DOHH2 (cell line): Measurements from ENCODE around the gene PLAAT3.

ENCODE experiments used
- H3F3A ChIP-seq: fragments of 200-600 bp; sonication (generic), shearing (Covaris generic); 2 replicates; pipeline ENCODE4 v1.6.0; 2016; ENCODE audit warnings: antibody characterized with exemption, mild to moderate bottlenecking; ENCODE audit not compliant: control insufficient read depth, insufficient read depth
- H3K27ac ChIP-seq: fragments of 200-600 bp; sonication (generic); 2 replicates; pipeline ENCODE4 v1.5.1; 2014; ENCODE audit warnings: low read depth, mild to moderate bottlenecking, low read length, moderate library complexity
- H3K27me3 ChIP-seq: fragments of 200-600 bp; sonication (generic); 2 replicates; pipeline ENCODE4 v1.6.1; 2014; ENCODE audit warnings: mild to moderate bottlenecking, low read length, mixed read lengths; ENCODE audit not compliant: control insufficient read depth
- H3K36me3 ChIP-seq: fragments of 200-600 bp; sonication (generic); 2 replicates; pipeline ENCODE4 v1.6.1; 2014; ENCODE audit warnings: mild to moderate bottlenecking, low read length, moderate library complexity, mixed read lengths; ENCODE audit not compliant: control insufficient read depth
- H3K4me1 ChIP-seq: fragments of 200-600 bp; sonication (generic); 2 replicates; pipeline ENCODE4 v1.6.1; 2014; ENCODE audit warnings: mild to moderate bottlenecking, low read length, mixed read lengths; ENCODE audit not compliant: control insufficient read depth
- H3K4me2 ChIP-seq: fragments of 200-600 bp; sonication (generic); 2 replicates; pipeline ENCODE4 v1.6.0; 2014; ENCODE audit warnings: mild to moderate bottlenecking, low read length, moderate library complexity
- H3K4me3 ChIP-seq: fragments of 200-600 bp; sonication (generic); 2 replicates; pipeline ENCODE4 v1.5.1; 2014; ENCODE audit warnings: mild to moderate bottlenecking, low read length, mixed read lengths
- H3K79me2 ChIP-seq: fragments of 200-600 bp; sonication (generic); 2 replicates; pipeline ENCODE4 v1.6.1; 2014; ENCODE audit warnings: mild to moderate bottlenecking, low read length, mixed read lengths; ENCODE audit not compliant: control insufficient read depth
- H3K9me2 ChIP-seq: fragments of 200-600 bp; sonication (generic); replicated peaks from 2 replicates; pipeline ENCODE4 v1.6.1; 2014; ENCODE audit warnings: mild to moderate bottlenecking, low read length, mixed read lengths; ENCODE audit not compliant: control insufficient read depth
- H3K9me3 ChIP-seq: fragments of 200-600 bp; sonication (generic); 2 replicates; pipeline ENCODE4 v1.6.1; 2014; ENCODE audit warnings: antibody characterized with exemption, low read length, mixed read lengths; ENCODE audit not compliant: control insufficient read depth, insufficient read depth
- H4K20me1 ChIP-seq: fragments of 200-600 bp; sonication (generic); 2 replicates; pipeline ENCODE4 v1.6.0; 2014; ENCODE audit warnings: low read depth, mild to moderate bottlenecking, antibody characterized with exemption, low read length, moderate library complexity; ENCODE audit not compliant: control insufficient read depth, insufficient read depth
- CTCF ChIP-seq: fragments of 200-600 bp; sonication (generic); IDR thresholded peaks from one replicate; pipeline ENCODE4 v1.5.1; 2014; ENCODE audit warnings: antibody characterized with exemption, mild to moderate bottlenecking, low read depth, low read length; ENCODE audit not compliant: poor library complexity, severe bottlenecking
- EZH2phosphoT487 ChIP-seq: fragments of 200-600 bp; sonication (generic); IDR thresholded peaks from 2 replicates; pipeline ENCODE4 v1.6.1; 2017; ENCODE audit warnings: borderline replicate concordance, mild to moderate bottlenecking, antibody characterized with exemption, low read length, moderate library complexity, mixed read lengths

PLAAT3 gene

GRCh38 chr11:63573881-63574855 lies 40.1 kb downstream of the PLAAT3 start:
- TF ChIP-seq CTCF (peak; percentile 18), EZH2phosphoT487 (no peak)
- Histone ChIP-seq H3K27ac (no peak overlapping the region), H3K9me3 (0 out of 2 replicates have a peak, but pooled peaks cover 2% of the 10 kb centered on the region), H3F3A (peaks cover 14% of the 10 kb centered on the region), H3K4me2 (peak overlapping the region; percentile 40), H3K9me2 (no peaks in the 10 kb centered on the region), H3K4me1 (peaks cover 37% of the 10 kb centered on the region), H3K27me3 (no peaks in the 10 kb centered on the region), H3K79me2 (no peaks in the 10 kb centered on the region), H4K20me1 (no peaks in the 10 kb centered on the region), H3K36me3 (no peaks in the 10 kb centered on the region), H3K4me3 (peak overlapping the region; percentile 26)

DNA sequence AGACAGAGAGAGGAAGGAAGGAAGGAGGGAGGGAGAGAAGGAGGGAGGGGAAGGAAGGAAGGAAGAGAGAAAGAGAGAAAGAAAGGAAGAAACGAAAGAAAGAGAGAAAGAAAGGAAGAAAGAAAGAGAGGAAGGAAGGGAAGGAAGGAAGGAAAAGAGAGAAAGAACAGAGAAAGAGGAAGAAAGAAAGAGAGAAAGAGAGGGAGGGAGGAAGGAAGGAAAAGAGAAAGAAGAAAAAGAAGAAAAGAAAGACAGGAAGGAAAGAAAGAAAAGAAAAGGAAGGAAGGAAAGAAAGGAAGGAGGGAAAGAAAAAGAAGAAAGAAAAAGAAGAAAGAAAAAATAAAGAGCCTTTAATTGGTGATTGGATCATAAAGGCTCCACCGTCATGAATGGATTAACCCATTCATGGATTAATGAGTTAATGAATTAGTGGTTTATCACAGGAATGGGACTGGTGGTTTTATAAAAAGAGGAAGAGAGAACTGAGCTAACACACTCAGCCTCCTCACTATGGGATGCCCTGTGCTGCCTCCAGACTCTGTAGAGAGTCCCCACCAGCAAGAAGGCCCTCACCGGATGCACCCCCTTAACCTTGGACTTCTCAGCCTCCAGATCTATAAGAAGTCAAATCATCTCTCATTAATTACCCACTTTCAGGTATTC lies 42.1 kb downstream of the PLAAT3 start:
- Histone ChIP-seq H3K27me3 (no peaks in the 10 kb centered on the region), H4K20me1 (no peaks in the 10 kb centered on the region), H3F3A (peaks cover 19% of the 10 kb centered on the region), H3K4me2 (peak overlapping the region; percentile 51), H3K79me2 (no peaks in the 10 kb centered on the region), H3K36me3 (no peaks in the 10 kb centered on the region), H3K9me3 (0 out of 2 replicates have a peak, but pooled peaks cover 2% of the 10 kb centered on the region), H3K4me3 (peak overlapping the region; percentile 38), H3K9me2 (no peaks in the 10 kb centered on the region), H3K27ac (peak overlapping the region; percentile 77), H3K4me1 (peaks cover 49% of the 10 kb centered on the region)
- TF ChIP-seq CTCF (no peak), EZH2phosphoT487 (no peak)

- Histone ChIP-seq H3K9me3 (0 out of 2 replicates have a peak, but pooled peaks cover 2% of the 10 kb centered on the region), H3K4me1 (peaks cover 60% of the 10 kb centered on the region), H3K27me3 (no peaks in the 10 kb centered on the region), H3K9me2 (no peaks in the 10 kb centered on the region), H3K4me2 (no peak overlapping the region), H3F3A (peaks cover 24% of the 10 kb centered on the region), H4K20me1 (no peaks in the 10 kb centered on the region), H3K79me2 (no peaks in the 10 kb centered on the region), H3K4me3 (no peak overlapping the region), H3K27ac (no peak overlapping the region), H3K36me3 (no peaks in the 10 kb centered on the region)
- TF ChIP-seq CTCF (no peak), EZH2phosphoT487 (no peak)
Observed at GRCh38 chr11:63569570-63569969, 44.7 kb downstream of the PLAAT3 start.
